Measurements from ENCODE around the gene TGFBR3L.

Gene TGFBR3L

GRCh38 chr19:7915250-7916102 lies 846 bp downstream of the TGFBR3L start:
- H3K9me3 ChIP-seq (ENCODE audit: control insufficient read depth, insufficient read depth, low read depth, low read length) = no peaks in the 10 kb centered on the region
- CTCF ChIA-PET = interaction anchor here (0.7 to 1.2 kb wide), 5 partner anchors 12 to 164 kb away, joined by 3 to 5 read pairs (median 3); partner anchors contain the start of gene MAP2K7
- no peak overlapping the region for H3K27ac ChIP-seq (ENCODE audit: extremely low read depth, low read depth, low read length)
- POLR2A ChIA-PET = interaction anchor here (0.5 to 1.8 kb wide), 6 partner anchors 9 to 47 kb away, joined by 3 to 12 read pairs (median 6); partner anchors contain the start of genes LRRC8E, MAP2K7 and TIMM44
- peaks cover 0 to 20% of the 10 kb centered on the region in 2 experiments; a peak in 2 of 3 replicates for H3K36me3 ChIP-seq (ENCODE audit: control insufficient read depth in 2 of 2, insufficient read depth in 1 of 2, low read length in 2 of 2)
- TF ChIP-seq ZBTB17 (tag by site-specific recombination; IDR thresholded peaks at IDR 0.05) (no peak), ZNF548 (tag by site-specific recombination; IDR thresholded peaks at IDR 0.05) (peak; percentile 65; the same call in 1 of the 2 replicates), KLF9 (tag by site-specific recombination; IDR thresholded peaks at IDR 0.05; ENCODE audit: low read depth) (peak; percentile 52; the same call in 1 of the 2 replicates), ZNF114 (tag by site-specific recombination; IDR thresholded peaks at IDR 0.05) (no peak), ZBTB20 (tag by site-specific recombination; IDR thresholded peaks at IDR 0.05) (0 out of 2 replicates have a peak, but pooled peaks have one; percentile 24), ZNF830 (tag by site-specific recombination; IDR thresholded peaks at IDR 0.05; ENCODE audit: low read depth) (no peak)
- H3K4me3 ChIP-seq (ENCODE audit: low read depth, low read length) = no peak overlapping the region; the same call in 1 of the 2 replicates
- no peaks in the 10 kb centered on the region; the same call in 1 of the 2 replicates for H3K4me1 ChIP-seq (ENCODE audit: control insufficient read depth, insufficient read depth, low read length)

- Histone ChIP-seq H3K9me3 (ENCODE audit: control insufficient read depth, insufficient read depth, low read depth, low read length) (no peaks in the 10 kb centered on the region), H3K4me3 (ENCODE audit: low read depth, low read length) (peak overlapping the region; percentile 11), H3K36me3 (ENCODE audit: control insufficient read depth in 2 of 2, insufficient read depth in 1 of 2, low read length in 2 of 2) (peaks cover 0 to 13% of the 10 kb centered on the region in 2 experiments; a peak in 2 of 3 replicates), H3K4me1 (ENCODE audit: control insufficient read depth, insufficient read depth, low read length) (peaks cover 3% of the 10 kb centered on the region; the same call in 1 of the 2 replicates), H3K27ac (ENCODE audit: extremely low read depth, low read depth, low read length) (no peak overlapping the region)
- ChIA-PET POLR2A (interaction anchor here (0.9 to 1.8 kb wide), 5 partner anchors 9 to 47 kb away, joined by 3 to 12 read pairs (median 8); partner anchors contain the start of genes LRRC8E, MAP2K7 and TIMM44), CTCF (interaction anchor here (0.5 to 2.5 kb wide), 9 partner anchors 10 to 253 kb away, joined by 3 to 21 read pairs (median 3); partner anchors contain the start of genes CTXN1 and MAP2K7)
- TF ChIP-seq ZNF843 (tag by site-specific recombination; IDR thresholded peaks at IDR 0.05) = no peak
- TF ChIP-seq PRDM10 (tag by site-specific recombination; IDR thresholded peaks at IDR 0.05) = no peak
- no peak for TF ChIP-seq EGR2 (tag by site-specific recombination; IDR thresholded peaks at IDR 0.05; ENCODE audit: low read depth)
- no peak for TF ChIP-seq ZNF580 (tag by site-specific recombination; IDR thresholded peaks at IDR 0.05)
- no peak for TF ChIP-seq ZNF830 (tag by site-specific recombination; IDR thresholded peaks at IDR 0.05; ENCODE audit: low read depth)
- no peak for TF ChIP-seq ZNF426 (tag by site-specific recombination; IDR thresholded peaks at IDR 0.05)
- no peak for TF ChIP-seq ZNF175 (tag by site-specific recombination; IDR thresholded peaks at IDR 0.05)
- no peak for TF ChIP-seq ZBTB6 (tag by site-specific recombination; IDR thresholded peaks at IDR 0.05)
- 0 out of 2 replicates have a peak, but pooled peaks have one; percentile 20 for TF ChIP-seq ZNF341 (tag by site-specific recombination; IDR thresholded peaks at IDR 0.05; ENCODE audit: low read depth)
- no peak for TF ChIP-seq REST (tag by site-specific recombination; IDR thresholded peaks at IDR 0.05)
- no peak for TF ChIP-seq REPIN1 (tag by site-specific recombination; IDR thresholded peaks at IDR 0.05; ENCODE audit: low read depth)
- peak; percentile 33 for TF ChIP-seq ZBTB26 (tag by site-specific recombination; optimal IDR thresholded peaks at IDR 0.05)
- no peak for TF ChIP-seq ZNF169 (tag by site-specific recombination; IDR thresholded peaks at IDR 0.05)
- TF ChIP-seq ZNF140 (tag by site-specific recombination; IDR thresholded peaks at IDR 0.05) = no peak
- no peak for TF ChIP-seq ZFP37 (tag by site-specific recombination; IDR thresholded peaks at IDR 0.05)
- TF ChIP-seq ZNF571 (tag by site-specific recombination; IDR thresholded peaks at IDR 0.05) = no peak
Observed at GRCh38 chr19:7916103-7916954, 1.7 kb downstream of the TGFBR3L start.
